ENCODE measurements around the gene ABHD12. TPM values are rescaled to one million over a fixed set of nuclear protein-coding genes. Genes with fewer than 3 reads are reported as not detected.
A peak's percentile ranks its signal among the peaks of the same experiment; 100 is the strongest.
"Not testable (repeated sequence)": the region's sequence is repeated elsewhere in the genome, so short reads cannot be mapped to it uniquely, and the experiment has no call there.

Gene ABHD12
- total RNA-seq, 1 experiment from 2014 or later: 36.4 TPM

DNA sequence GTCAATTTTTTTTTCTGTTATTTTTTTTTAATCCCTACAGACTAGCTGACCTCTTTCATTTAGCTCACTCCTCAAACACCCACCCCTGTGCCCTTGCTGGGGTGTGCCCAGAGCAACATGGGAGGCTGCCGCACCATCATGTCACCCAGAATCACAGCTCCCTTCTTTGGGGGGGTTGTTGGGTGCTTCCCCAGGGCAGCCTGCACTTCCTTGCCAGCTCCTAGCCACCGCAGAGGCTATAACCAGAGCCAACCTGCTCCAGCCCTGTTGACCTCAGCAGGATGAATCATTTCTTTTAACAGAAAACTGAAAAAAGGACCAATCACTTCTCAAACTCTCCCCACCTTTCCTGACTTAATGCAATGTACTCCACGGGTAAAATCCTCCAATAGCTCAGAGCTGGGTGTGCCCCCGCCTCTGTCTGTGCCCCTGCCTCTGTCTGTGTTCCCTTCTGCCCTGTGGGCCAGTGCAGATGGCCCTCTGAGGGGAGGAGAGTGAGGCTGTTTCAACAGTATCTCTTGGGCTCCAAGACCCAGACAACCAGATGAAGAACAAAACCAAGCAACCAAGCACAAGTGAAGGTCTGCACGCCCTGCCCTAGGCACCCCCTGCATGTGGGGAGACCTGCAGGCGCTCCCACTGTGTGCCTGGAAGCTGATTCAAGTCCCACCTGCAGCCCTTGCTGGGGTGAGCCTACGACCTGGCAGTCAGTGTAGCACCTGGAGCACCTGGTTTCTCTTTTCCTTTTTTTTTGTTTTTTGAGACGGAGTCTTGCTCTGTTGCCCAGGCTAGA lies 75.0 kb downstream of the ABHD12 start:
- peak; percentile 26 for DNase-seq
- H3K4me3 ChIP-seq (ENCODE audit: insufficient read depth, low read depth, low read length): no peak overlapping the region
- H3K27me3 ChIP-seq (ENCODE audit: control insufficient read depth, insufficient read depth, low read length): no peaks in the 10 kb centered on the region
- peaks cover 2% of the 10 kb centered on the region for H3K36me3 ChIP-seq (replicated peaks; ENCODE audit: control insufficient read depth, insufficient read depth, low read length)

DNA sequence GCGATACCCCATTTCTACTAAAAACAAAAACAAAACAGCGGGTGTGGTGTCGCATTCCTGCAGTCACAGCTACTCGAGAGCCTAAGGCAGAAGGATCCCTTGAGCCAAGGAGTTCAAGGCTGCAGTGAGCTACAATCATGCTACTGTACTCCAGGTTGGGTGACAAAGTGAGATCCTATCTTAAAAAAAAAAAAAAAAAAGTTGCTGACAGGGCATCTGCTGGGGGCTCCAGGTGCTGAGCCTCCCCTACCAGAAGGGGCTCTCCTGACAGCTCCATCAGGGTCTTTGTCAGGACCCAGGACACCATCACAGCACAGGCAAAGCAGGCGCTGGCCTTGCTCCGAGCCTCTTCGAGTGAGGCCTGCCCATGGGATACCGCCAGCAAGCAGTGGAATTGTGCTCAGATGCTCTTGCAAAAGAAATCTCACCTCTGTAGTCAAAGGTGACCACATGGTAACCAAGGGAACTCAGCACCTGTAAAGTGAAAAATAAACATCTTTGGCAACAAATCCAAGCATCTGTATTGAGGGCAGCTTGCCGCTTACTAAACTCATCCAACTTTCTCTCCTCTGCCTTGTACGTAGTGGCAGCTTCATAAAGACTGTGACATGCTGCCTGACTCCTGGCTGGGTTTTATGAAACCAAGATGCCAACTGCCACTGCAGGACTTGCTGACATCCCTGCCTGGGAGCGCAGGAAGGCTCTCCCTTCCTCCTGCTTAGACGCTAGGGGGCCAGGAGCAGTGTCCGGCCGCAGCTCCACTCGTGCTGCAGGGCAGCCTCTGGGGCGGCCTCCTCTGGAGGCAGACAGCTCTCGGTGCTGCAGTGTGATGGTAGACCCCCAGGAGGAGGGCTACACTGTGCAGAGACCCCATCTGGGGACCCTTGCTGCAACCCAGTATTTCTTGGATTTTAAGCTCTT lies 75.9 kb downstream of the ABHD12 start:
- H3K27me3 ChIP-seq (ENCODE audit: control insufficient read depth, insufficient read depth, low read length): no peaks in the 10 kb centered on the region
- DNase-seq: peak; percentile 70
- H3K36me3 ChIP-seq (replicated peaks; ENCODE audit: control insufficient read depth, insufficient read depth, low read length): peaks cover 2% of the 10 kb centered on the region
- no peak overlapping the region for H3K4me3 ChIP-seq (ENCODE audit: insufficient read depth, low read depth, low read length)

DNA sequence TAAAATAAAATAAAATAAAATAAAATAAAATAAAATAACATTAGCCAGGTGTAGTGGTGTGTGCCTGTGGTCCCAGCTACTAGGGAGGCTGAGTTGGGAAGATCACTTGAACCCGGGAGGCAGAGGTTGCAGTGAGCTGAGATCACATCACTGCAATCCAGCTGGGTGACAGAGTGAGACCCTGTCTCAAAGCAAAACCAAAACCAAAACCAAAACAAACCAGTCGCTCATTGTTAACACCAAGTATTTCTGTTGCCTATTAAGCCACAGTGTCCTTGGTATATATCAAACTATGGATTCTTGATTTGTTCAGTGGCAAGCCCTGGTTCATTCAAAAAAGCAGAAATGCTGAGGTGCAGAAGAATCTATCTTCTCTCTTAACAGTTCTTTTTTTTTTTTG lies 77.0 kb downstream of the ABHD12 start:
- peaks cover 2% of the 10 kb centered on the region for H3K36me3 ChIP-seq (replicated peaks; ENCODE audit: control insufficient read depth, insufficient read depth, low read length)

DNA sequence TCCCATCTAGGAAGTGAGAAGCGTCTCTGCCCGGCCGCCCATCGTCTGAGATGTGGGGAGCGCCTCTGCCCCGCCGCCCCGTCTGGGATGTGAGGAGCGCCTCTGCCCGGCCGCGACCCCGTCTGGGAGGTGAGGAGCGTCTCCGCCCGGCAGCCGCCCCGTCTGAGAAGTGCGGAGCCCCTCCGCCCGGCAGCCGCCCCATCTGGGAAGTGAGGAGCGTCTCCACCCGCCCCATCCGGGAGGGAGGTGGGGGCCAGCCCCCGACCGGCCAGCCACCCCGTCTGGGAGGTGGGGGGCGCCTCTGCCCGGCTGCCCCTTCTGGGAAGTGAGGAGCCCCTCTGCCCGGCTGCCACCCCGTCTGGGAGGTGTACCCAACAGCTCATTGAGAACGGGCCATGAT lies 77.9 kb downstream of the ABHD12 start:
- not testable (repeated sequence) for H3K4me3 ChIP-seq (ENCODE audit: insufficient read depth, low read depth, low read length); H3K36me3 ChIP-seq (replicated peaks; ENCODE audit: control insufficient read depth, insufficient read depth, low read length); H3K27me3 ChIP-seq (ENCODE audit: control insufficient read depth, insufficient read depth, low read length); DNase-seq

More for the DNA sequence above, 77.0 kb downstream of the ABHD12 start:
- DNase-seq: no peak
- Histone ChIP-seq H3K4me3 (ENCODE audit: insufficient read depth, low read depth, low read length) (no peak overlapping the region), H3K27me3 (ENCODE audit: control insufficient read depth, insufficient read depth, low read length) (no peaks in the 10 kb centered on the region)

DNA sequence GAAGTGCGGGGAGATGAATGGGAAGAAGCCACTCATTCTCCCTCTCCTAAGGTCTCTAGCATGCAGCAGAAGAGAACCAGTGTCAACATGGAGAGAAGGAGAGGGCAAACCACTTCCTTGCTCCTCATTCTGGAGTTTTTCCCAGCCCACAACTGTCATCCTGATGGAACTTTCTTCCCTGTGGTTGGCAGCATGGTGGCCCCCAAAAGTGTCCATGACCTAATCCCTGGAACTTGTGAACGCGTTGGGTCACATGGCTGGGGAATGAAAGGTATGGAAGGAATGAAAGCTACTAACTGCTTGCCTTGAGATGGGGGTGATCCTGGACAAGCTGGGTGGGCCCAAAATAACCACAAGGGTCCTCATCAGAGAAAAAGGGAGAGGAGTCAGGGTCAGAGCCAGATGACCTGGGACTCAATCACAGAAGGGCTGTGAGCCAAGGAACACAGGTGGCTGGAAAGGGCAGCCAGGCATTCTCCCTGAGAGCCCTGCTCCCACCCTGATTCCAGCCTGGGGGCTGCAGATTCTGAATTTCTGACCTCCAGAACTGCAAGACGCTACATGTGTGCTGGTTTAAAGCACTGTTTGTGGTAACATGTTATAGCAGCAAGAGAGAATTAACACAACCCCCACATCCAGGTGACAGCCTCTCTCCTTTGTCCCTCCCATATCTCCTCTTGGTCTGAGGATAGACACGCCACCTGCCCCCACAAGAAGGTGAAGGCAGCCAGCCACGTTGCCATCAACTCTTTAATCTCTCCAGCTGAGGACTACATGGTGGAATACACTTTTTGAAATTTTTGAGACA lies 79.5 kb downstream of the ABHD12 start:
- H3K4me3 ChIP-seq (ENCODE audit: insufficient read depth, low read depth, low read length): no peak overlapping the region
- DNase-seq: no peak
- H3K36me3 ChIP-seq (replicated peaks; ENCODE audit: control insufficient read depth, insufficient read depth, low read length): peaks cover 5% of the 10 kb centered on the region
- no peaks in the 10 kb centered on the region for H3K27me3 ChIP-seq (ENCODE audit: control insufficient read depth, insufficient read depth, low read length)

DNA sequence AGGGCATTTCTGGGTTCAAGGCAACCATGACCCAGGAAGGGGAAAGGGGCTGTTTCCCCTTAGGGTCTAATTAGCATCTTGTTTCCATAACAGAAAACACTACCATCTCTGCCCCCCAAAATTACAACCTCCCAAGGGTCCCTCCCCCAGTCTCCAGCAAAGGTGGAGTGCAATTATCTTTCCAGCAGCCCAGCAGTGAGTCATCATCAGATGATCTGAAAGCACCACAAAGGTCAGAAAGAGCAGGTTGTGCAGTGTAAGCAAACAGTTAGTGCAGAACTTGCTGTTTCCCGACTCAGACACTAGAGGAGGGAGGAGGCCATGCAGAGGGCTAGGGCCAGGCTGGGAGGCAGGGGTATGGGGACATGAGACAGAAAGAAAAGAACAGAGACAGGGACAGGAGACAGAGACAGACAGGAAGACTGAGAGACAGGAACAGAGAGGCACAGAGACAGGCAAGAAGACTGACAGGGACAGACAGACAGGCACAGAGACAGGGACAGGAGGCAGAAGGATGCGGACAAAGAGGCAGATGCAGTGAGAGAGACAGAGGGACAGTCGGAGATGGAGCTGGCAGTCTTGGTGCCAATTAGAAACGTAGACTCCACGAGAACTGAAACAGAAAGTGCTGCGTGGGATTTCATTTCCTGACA lies 80.2 kb downstream of the ABHD12 start:
- Histone ChIP-seq H3K27me3 (ENCODE audit: control insufficient read depth, insufficient read depth, low read length) (no peaks in the 10 kb centered on the region), H3K4me3 (ENCODE audit: insufficient read depth, low read depth, low read length) (no peak overlapping the region), H3K36me3 (replicated peaks; ENCODE audit: control insufficient read depth, insufficient read depth, low read length) (peaks cover 5% of the 10 kb centered on the region)
- DNase-seq: no peak

DNA sequence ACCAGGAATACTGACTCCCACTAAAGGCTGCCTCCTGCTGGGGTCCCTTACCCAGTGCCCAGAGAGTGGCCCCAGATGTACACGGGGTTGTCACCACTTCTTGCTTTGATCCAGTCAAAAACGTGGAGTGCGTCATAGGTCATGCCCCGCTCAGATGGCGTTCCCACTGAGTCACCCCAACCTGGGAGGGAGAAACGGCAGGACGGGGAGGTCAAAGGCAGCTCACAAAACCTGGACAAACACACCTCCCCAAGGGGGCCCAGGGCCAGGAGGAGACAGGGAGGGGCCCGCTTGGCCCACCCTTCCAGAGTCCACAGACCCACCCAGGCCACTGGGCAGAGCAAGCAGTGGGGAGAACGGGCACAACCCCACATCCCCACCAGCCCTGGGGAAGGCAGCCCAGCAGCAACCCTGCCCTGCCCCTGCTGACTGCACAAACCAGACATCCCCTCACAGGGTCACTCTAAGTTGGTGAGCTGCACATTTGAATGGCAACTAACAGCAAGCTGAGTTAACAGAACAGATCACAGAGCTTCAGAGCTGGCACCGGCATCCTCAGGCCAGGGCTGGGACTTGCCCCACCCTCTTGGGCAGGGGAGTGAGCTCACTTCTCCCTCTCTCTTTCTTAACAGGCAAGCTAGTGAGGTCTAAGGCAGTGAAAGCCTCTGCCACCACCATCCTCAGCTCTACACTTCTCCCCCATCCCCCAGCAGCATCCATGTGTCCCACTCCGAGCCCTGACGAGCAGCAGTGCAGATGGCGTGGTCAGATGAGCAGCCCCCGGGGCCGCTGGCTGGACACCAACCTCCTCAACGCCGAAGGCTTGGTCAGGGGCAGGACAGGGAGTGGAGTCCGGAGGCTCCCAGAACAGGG lies 81.0 kb downstream of the ABHD12 start:
- no peaks in the 10 kb centered on the region for H3K27me3 ChIP-seq (ENCODE audit: control insufficient read depth, insufficient read depth, low read length)
- peaks cover 5% of the 10 kb centered on the region for H3K36me3 ChIP-seq (replicated peaks; ENCODE audit: control insufficient read depth, insufficient read depth, low read length)
- DNase-seq: no peak
- no peak overlapping the region for H3K4me3 ChIP-seq (ENCODE audit: insufficient read depth, low read depth, low read length)

DNA sequence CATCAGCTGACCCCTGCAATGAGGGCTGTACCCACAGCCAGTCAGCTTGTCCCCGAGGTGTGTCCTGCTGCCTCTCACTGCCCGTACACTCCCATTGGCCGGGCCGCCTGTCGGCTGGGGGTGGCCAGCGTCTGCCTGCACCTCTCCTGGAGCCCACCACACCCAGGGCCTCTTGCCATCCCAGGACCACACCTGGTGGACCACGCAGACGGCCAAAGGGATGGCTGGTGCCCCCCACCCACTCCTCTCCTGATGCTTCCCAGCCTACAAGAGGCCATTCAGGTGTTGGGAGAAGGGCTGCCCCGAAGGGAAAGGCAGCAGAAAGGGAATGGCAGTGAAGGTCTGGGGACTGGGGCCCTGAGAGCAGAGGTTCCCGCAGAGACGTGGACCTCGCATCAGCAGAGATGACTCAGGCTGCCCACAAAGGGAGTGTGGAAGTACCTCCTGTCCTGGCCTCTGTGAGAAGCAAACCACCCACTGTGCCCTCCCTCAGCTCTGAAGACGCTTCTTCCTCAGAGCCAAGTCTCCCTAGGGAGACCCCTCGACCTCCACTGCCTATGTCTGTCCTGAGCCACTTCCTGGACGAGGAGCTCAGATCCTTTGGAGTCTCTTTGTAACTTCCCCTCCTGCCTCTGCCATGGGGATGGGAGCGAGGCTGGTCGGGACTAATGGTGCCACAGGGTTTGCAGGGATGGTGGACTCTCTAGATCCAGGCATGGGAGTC lies 81.8 kb downstream of the ABHD12 start:
- Histone ChIP-seq H3K4me3 (ENCODE audit: insufficient read depth, low read depth, low read length) (no peak overlapping the region), H3K27me3 (ENCODE audit: control insufficient read depth, insufficient read depth, low read length) (no peaks in the 10 kb centered on the region)
- no peak for DNase-seq

DNA sequence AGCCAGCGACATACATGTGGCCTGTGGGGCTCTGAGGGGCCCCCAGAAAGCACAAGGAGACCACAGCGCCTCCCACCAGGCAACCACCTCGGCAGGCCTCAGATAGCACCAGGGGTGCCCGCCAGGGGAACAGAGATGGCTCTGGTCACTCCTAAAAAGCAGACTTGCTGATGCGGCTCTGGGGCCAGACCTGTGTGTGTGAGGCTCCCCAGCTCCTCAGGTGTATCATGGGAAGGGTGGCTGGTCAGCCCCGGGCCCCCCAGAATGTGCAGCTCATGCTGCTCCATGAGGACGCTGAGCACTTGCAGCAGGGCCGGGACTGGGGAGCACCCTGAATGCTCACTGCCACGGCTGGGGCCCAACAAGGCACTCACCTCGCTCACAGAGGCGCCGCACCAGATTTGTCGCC lies 82.5 kb downstream of the ABHD12 start:
- Histone ChIP-seq H3K4me3 (ENCODE audit: insufficient read depth, low read depth, low read length) (no peak overlapping the region), H3K36me3 (replicated peaks; ENCODE audit: control insufficient read depth, insufficient read depth, low read length) (peaks cover 7% of the 10 kb centered on the region), H3K27me3 (ENCODE audit: control insufficient read depth, insufficient read depth, low read length) (no peaks in the 10 kb centered on the region)
- no peak for DNase-seq

More for the DNA sequence above, 81.8 kb downstream of the ABHD12 start:
- H3K36me3 ChIP-seq (replicated peaks; ENCODE audit: control insufficient read depth, insufficient read depth, low read length): peaks cover 5% of the 10 kb centered on the region

DNA sequence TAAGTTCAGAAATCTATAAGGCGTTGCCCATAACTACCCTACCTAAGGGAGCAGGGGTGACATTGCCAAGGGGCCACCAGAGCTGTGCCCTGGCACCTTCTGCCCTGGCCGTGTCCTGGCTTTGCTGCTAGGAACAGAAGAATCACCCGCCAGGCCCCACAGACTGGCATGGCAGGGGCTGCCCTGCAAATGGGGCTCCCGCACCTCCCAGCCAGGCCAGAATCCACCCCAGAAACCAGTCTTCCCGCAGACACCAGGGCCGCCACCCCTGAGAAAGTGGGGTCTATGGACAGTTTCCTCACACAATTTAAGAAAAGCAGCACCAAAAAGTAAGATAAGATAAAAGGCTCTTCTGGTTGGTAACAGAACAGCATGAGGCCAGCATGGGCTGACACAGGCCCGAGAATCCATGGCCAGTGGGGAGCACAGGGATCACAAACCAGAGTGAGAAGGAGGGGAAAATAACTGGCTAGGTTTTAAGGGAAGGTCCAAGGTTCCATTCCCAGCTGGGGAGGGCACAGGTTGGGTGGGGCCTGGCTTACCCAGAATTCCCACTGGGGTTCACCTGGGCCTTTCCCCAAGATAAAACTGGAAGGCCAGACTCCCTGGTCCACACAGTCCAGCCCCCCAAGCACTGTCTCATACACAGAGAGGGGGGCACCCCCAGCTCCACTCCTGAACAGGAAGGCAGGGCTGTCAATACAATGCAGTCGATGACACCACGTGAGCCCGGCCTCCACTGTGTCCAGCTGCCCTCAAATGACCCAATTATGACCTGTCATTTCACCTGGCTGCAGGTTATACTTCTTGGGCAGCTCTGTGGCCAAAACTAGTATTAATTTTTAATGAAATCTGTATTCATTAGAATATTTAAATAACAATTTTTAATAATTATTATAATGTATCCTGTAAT lies 83.4 kb downstream of the ABHD12 start:
- DNase-seq: no peak
- Histone ChIP-seq H3K36me3 (replicated peaks; ENCODE audit: control insufficient read depth, insufficient read depth, low read length) (peaks cover 7% of the 10 kb centered on the region), H3K27me3 (ENCODE audit: control insufficient read depth, insufficient read depth, low read length) (no peaks in the 10 kb centered on the region), H3K4me3 (ENCODE audit: insufficient read depth, low read depth, low read length) (no peak overlapping the region)

DNA sequence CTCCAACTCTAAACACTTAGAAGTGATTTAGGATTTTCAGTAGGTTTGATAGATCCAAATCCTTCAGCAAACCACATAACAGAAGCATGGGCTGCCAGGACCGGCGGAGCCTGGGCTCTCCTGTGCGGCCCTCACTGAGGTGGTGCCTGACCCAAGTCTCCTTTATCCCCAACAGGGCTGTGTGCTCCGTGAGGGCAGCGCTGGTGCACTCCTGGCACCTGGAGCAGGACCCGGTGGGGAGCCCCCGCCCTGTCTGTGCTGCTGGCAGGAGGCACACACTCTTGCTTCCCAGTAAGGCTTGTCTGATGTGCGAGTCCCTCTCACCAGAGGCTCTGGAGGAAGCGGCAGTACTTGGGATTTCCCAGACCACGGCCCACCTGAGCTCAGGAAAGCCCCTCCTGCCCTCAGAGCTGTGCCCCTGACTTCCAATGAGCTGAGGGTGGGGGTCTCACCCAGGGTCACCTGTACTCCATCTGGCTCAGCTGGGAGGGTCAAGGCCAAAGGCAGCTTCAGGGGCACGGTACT lies 86.5 kb downstream of the ABHD12 start:
- Histone ChIP-seq H3K4me3 (ENCODE audit: insufficient read depth, low read depth, low read length) (no peak overlapping the region), H3K36me3 (replicated peaks; ENCODE audit: control insufficient read depth, insufficient read depth, low read length) (peaks cover 12% of the 10 kb centered on the region), H3K27me3 (ENCODE audit: control insufficient read depth, insufficient read depth, low read length) (no peaks in the 10 kb centered on the region)
- no peak for DNase-seq

All from H7 (cell line).